Measurements from ENCODE around the gene E4F1. TPM values are rescaled to one million over a fixed set of nuclear protein-coding genes. Genes with fewer than 3 reads are reported as not detected.

E4F1 gene
- total and polyA plus RNA-seq, 2 donors from 2014 or later, result 13.6 to 26.0 TPM

GRCh38 chr16:2187212-2187611, 36.2 kb upstream of the E4F1 start:
- intact Hi-C loops (cut with DNase I), result no loop called here
- no peak for FAIRE-seq
- Histone ChIP-seq H3K36me3 (ENCODE audit: control insufficient read depth in 2 of 3, insufficient read depth in 3 of 3, low read length in 3 of 3) (no peaks in the 10 kb centered on the region), H3K4me3 (ENCODE audit: low read length in 3 of 3) (no peak overlapping the region), H3K9ac (ENCODE audit: low read length in 3 of 3) (no peak overlapping the region), H3K9me3 (ENCODE audit: control insufficient read depth in 2 of 3, insufficient read depth in 1 of 3, low read length in 3 of 3) (no peaks in the 10 kb centered on the region), H3K4me1 (ENCODE audit: control insufficient read depth in 2 of 3, insufficient read depth in 2 of 3, low read depth in 1 of 3, low read length in 3 of 3) (no peaks in the 10 kb centered on the region), H3K27me3 (ENCODE audit: control insufficient read depth, insufficient read depth, low read length) (no peaks in the 10 kb centered on the region), H3K27ac (ENCODE audit: low read depth in 2 of 2, low read length in 2 of 2) (no peak overlapping the region)
- TF ChIP-seq CTCF (IDR thresholded peaks at IDR 0.05; ENCODE audit: borderline replicate concordance, extremely low read depth, insufficient read depth), result no peak
- no peak for DNase-seq

- Histone ChIP-seq H3K4me3 (ENCODE audit: low read length in 3 of 3) (no peak overlapping the region), H3K36me3 (ENCODE audit: control insufficient read depth in 2 of 3, insufficient read depth in 3 of 3, low read length in 3 of 3) (no peaks in the 10 kb centered on the region), H3K27me3 (ENCODE audit: control insufficient read depth, insufficient read depth, low read length) (no peaks in the 10 kb centered on the region), H3K4me1 (ENCODE audit: control insufficient read depth in 2 of 3, insufficient read depth in 2 of 3, low read depth in 1 of 3, low read length in 3 of 3) (no peaks in the 10 kb centered on the region), H3K9me3 (ENCODE audit: control insufficient read depth in 2 of 3, insufficient read depth in 1 of 3, low read length in 3 of 3) (no peaks in the 10 kb centered on the region), H3K27ac (ENCODE audit: low read depth in 2 of 2, low read length in 2 of 2) (no peak overlapping the region), H3K9ac (ENCODE audit: low read length in 3 of 3) (no peak overlapping the region)
- FAIRE-seq (no peak), DNase-seq (no peak)
- TF ChIP-seq CTCF (IDR thresholded peaks at IDR 0.05; ENCODE audit: borderline replicate concordance, extremely low read depth, insufficient read depth), result no peak
- intact Hi-C loops (cut with DNase I), result no loop called here
Observed at GRCh38 chr16:2188395-2188794, 35.0 kb upstream of the E4F1 start.

- Histone ChIP-seq H3K4me1 (ENCODE audit: control insufficient read depth in 2 of 3, insufficient read depth in 2 of 3, low read depth in 1 of 3, low read length in 3 of 3) (no peaks in the 10 kb centered on the region), H3K9ac (ENCODE audit: low read length in 3 of 3) (no peak overlapping the region), H3K27ac (ENCODE audit: low read depth in 2 of 2, low read length in 2 of 2) (no peak overlapping the region), H3K27me3 (ENCODE audit: control insufficient read depth, insufficient read depth, low read length) (no peaks in the 10 kb centered on the region), H3K9me3 (ENCODE audit: control insufficient read depth in 2 of 3, insufficient read depth in 1 of 3, low read length in 3 of 3) (no peaks in the 10 kb centered on the region), H3K4me3 (ENCODE audit: low read length in 3 of 3) (no peak overlapping the region), H3K36me3 (ENCODE audit: control insufficient read depth in 2 of 3, insufficient read depth in 3 of 3, low read length in 3 of 3) (no peaks in the 10 kb centered on the region)
- FAIRE-seq, result no peak
- intact Hi-C loops (cut with DNase I), result no loop called here
- DNase-seq, result no peak
- TF ChIP-seq CTCF (IDR thresholded peaks at IDR 0.05; ENCODE audit: borderline replicate concordance, extremely low read depth, insufficient read depth), result no peak
Observed at GRCh38 chr16:2189252-2189893, 34.0 kb upstream of the E4F1 start.

Measured in kidney (tissue), 14 donors.